GM12874 (cell line): ENCODE results near the gene COL6A1.

Experiments
- TF ChIP-seq, protein P1 (sequence below): IDR thresholded peaks from 2 replicates; pipeline ENCODE4 v1.5.1; 2011; ENCODE audit warnings: low read depth, mild to moderate bottlenecking, control low read depth, low read length, moderate library complexity; ENCODE audit not compliant: insufficient read depth

COL6A1 gene

DNA sequence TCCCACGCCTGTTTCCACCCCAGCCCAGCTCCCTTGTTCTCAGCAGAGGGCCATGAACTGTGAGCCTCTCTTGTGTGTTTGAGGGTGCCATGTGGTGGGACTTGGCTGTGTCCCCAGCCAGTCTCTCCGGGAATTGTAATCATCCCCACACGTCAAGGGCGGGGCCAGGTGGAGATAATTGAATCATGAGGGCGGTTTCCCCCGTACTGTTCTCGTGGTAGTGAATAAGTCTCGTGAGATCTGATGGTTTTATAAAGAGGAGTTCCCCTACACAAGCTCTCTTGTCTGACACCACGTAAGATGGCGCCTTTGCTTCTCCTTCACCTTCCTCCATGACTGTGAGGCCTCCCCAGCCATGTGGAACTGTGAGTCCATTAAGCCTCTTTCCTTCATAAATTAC is 59.1 kb downstream of the COL6A1 start:
- TF ChIP-seq, protein P1, sequence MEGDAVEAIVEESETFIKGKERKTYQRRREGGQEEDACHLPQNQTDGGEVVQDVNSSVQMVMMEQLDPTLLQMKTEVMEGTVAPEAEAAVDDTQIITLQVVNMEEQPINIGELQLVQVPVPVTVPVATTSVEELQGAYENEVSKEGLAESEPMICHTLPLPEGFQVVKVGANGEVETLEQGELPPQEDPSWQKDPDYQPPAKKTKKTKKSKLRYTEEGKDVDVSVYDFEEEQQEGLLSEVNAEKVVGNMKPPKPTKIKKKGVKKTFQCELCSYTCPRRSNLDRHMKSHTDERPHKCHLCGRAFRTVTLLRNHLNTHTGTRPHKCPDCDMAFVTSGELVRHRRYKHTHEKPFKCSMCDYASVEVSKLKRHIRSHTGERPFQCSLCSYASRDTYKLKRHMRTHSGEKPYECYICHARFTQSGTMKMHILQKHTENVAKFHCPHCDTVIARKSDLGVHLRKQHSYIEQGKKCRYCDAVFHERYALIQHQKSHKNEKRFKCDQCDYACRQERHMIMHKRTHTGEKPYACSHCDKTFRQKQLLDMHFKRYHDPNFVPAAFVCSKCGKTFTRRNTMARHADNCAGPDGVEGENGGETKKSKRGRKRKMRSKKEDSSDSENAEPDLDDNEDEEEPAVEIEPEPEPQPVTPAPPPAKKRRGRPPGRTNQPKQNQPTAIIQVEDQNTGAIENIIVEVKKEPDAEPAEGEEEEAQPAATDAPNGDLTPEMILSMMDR = no peak

DNA sequence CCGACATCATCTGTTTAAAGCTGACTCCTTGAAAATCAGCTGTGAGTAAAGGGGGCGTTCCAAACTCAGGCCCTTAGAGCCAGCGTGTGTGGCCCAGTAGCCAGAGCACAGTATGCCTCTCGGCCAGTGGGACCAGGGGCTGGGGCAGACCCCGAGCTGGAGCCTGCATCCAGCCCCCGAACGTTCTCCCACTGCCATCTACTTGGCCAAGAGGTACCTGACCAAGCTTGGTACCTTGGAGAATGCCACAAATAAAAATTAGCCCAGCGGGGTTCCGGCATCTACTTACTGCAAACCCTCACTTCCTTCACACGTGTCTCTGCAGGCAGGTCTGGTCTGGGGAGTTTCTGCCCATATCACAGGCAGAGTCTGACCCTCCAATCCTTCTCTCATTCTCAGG is 59.6 kb downstream of the COL6A1 start:
- TF ChIP-seq, protein P1 = no peak

DNA sequence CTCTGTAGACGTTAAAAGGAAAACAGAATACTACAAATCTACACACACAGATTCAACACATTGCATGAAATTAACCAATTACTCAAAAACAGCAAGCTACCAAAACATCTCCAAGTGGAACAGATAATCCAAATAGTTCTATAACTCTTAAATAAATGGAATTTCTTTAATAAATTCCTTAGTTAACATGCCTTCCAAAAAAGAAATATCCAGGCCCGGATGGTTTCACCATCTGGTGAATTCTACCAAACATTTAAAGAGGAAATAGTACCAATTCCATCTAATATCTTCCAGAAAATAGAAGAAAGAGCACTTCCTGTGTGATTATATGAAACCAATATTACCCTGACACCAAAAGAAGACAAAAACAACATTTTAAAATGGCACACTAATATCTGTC is 63.6 kb downstream of the COL6A1 start:
- TF ChIP-seq, protein P1 = no peak

DNA sequence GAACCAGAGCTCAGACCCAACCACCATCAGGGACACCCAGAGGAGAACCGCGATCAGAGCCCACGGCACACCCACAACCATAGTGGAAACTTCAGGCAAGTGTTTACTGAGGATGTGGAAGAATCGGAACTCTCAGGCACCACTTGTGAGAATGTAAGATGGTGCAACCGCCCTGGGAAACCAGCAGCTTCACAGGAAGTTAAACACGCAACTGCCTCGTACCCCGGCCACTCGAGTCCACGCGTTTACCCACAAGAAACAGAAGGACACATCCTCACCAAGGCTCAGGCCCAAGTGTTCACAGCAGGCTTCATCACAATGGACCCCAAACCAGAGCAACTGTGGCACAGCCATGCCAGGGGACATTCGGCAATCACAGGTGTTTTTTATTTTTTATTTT is 64.9 kb downstream of the COL6A1 start:
- TF ChIP-seq, protein P1 = no peak

DNA sequence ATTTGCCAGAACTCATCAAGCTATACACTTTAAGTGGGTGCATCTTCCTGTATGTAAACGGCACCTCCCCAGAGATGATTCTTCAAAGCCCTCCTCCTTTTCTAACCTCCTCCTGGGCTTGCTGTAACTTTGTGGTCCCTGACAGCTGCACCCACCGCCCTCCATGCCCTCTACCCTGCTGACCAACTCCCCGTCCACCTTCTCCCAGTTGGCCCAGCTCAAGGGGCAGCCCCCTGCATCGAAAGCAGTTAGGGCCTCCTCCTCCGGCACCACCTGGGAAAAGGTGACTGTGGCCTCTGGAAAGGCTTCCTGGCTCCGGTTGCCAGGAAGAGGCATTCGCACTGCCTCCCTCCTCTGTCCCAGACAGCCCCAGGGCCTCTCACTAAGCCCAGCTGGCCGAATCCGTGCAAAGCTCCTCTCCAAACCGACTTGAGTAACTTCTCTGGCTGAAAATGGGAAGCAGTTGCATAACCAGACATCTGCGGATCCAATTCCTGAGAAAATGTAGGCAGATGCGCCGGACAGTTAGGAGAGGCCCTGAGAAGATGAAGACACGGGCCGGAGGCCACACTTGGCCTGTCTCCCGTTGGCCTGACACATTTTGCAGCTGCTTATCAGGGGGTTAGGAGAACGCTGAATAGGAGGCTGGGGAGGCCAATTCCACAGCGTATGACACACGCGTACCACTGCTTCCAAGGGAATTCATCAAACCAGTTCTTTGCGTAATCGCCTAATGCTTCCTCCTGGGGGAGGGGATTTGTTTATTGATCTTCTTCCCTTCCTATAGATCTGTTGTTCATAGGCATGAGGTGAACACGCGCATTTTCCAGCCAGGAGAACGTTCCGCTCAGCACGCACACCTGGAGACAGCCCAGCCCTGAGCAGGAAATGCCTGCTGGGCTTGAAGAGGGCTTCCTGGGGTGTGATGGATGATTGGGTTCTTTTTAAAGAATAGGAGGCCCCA is 67.6 kb downstream of the COL6A1 start:
- TF ChIP-seq, protein P1 = no peak

DNA sequence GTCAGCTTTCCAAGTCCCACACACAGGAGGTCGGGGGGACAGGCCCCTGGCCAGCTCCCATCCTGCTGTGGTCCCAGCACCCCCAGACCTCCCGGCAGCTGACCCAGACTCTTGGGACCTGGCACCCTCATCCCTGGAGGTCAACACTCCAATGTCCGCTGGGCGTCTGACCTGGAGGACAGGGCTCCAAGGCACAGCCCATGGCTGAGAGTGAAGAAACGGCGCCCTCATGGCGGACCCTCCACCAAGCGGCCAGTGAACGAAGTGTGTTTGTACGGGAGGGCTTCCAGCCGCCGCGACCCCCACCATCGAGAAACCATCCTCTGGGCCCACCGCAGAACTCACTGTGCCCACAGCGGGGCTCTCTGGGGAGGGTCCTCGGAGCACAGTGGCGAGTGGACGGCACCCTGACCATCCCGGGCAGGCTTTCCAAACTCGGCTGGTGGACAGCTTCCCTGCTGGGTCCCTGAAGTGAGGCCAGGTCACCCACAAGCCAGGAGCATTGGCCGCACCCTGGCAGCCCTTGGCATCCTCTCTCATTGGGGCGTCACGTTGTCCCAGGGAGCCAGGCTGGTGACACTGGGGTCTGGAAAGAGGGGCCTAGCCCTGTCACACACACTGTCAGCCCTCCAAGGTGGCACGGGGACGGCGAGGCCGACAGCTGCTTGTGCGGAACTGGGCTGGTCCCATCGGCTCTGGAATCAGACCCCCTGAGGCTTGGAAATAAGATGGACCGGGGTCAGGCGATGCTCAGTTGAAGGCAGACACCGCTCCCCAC is 68.5 kb downstream of the COL6A1 start:
- TF ChIP-seq, protein P1 = no peak

DNA sequence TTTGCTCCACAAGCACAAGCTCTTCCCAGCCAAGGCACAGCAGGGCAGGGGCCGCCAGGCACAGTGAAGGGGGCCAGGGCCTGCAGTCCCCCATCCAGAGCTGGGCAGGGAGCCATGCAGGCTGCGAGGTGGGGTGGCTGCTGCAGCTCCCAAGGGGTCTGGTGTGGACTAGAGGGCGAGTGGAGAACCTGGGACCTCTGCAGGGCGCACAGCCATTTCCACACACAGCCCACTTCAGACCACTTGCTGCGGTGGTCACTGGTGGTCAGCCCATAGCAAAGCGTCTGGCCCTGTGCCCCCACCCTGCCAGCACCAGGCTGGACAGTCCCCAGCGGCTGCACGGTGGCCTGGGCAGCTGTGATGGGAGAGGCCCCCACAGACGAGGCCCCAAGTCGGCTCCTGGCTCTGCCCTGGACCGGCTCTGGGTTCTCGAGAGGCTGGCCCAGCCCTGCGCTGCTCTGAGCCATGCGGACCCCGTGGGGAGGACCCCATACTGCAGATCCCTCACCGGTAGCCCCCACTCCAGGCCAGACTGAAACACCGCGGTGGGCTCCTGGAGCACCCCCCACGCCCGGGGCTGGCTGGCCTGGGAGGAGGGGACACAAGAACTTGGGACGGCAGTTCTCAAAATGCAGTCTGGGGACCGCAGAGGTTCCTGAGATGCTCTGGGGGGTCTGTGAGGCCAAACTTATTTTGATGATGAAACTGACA is 69.3 kb downstream of the COL6A1 start:
- TF ChIP-seq, protein P1 = no peak
